ENCODE results near the gene KREMEN2.
"Not testable (repeated sequence)": the region's sequence is repeated elsewhere in the genome, so short reads cannot be mapped to it uniquely, and the experiment has no call there.

KREMEN2 gene

GRCh38 chr16:2928796-2929195 is 35.3 kb upstream of the KREMEN2 start:
- Histone ChIP-seq H3K4me2 (no peak overlapping the region), H3K36me3 (ENCODE audit: insufficient read depth) (no peaks in the 10 kb centered on the region), H3K79me2 (ENCODE audit: insufficient read depth, low read depth) (no peaks in the 10 kb centered on the region), H3K4me1 (ENCODE audit: low read depth, poor library complexity, severe bottlenecking) (peaks cover 14% of the 10 kb centered on the region), H3K4me3 (IDR thresholded peaks at IDR 0.05; ENCODE audit: insufficient read depth, low read depth, low read length) (no peak overlapping the region), H4K20me1 (ENCODE audit: insufficient read depth) (no peaks in the 10 kb centered on the region), H3K27me3 (ENCODE audit: insufficient read depth, low read depth) (no peaks in the 10 kb centered on the region), H3K9ac (no peak overlapping the region), H2AFZ (ENCODE audit: low read depth) (no peak overlapping the region), H3K27ac (no peak overlapping the region)
- no peak for TF ChIP-seq CTCF (conservative IDR thresholded peaks at IDR 0.05; ENCODE audit: low read depth, low read length)

GRCh38 chr16:2929693-2930092 is 34.4 kb upstream of the KREMEN2 start:
- no peaks in the 10 kb centered on the region for H4K20me1 ChIP-seq (ENCODE audit: insufficient read depth)
- H3K27me3 ChIP-seq (ENCODE audit: insufficient read depth, low read depth) = no peaks in the 10 kb centered on the region
- H3K27ac ChIP-seq = no peak overlapping the region
- no peak overlapping the region for H2AFZ ChIP-seq (ENCODE audit: low read depth)
- no peak overlapping the region for H3K4me3 ChIP-seq (IDR thresholded peaks at IDR 0.05; ENCODE audit: insufficient read depth, low read depth, low read length)
- H3K79me2 ChIP-seq (ENCODE audit: insufficient read depth, low read depth) = no peaks in the 10 kb centered on the region
- H3K9ac ChIP-seq = no peak overlapping the region
- no peaks in the 10 kb centered on the region for H3K36me3 ChIP-seq (ENCODE audit: insufficient read depth)
- H3K4me1 ChIP-seq (ENCODE audit: low read depth, poor library complexity, severe bottlenecking) = peaks cover 14% of the 10 kb centered on the region
- H3K4me2 ChIP-seq = no peak overlapping the region
- no peak for TF ChIP-seq CTCF (conservative IDR thresholded peaks at IDR 0.05; ENCODE audit: low read depth, low read length)

- Histone ChIP-seq H3K36me3 (ENCODE audit: insufficient read depth) (no peaks in the 10 kb centered on the region), H3K4me1 (ENCODE audit: low read depth, poor library complexity, severe bottlenecking) (peaks cover 14% of the 10 kb centered on the region), H4K20me1 (ENCODE audit: insufficient read depth) (no peaks in the 10 kb centered on the region), H3K4me3 (IDR thresholded peaks at IDR 0.05; ENCODE audit: insufficient read depth, low read depth, low read length) (no peak overlapping the region), H3K9ac (no peak overlapping the region), H2AFZ (ENCODE audit: low read depth) (no peak overlapping the region), H3K27ac (no peak overlapping the region), H3K79me2 (ENCODE audit: insufficient read depth, low read depth) (no peaks in the 10 kb centered on the region), H3K27me3 (ENCODE audit: insufficient read depth, low read depth) (no peaks in the 10 kb centered on the region), H3K4me2 (no peak overlapping the region)
- no peak for TF ChIP-seq CTCF (conservative IDR thresholded peaks at IDR 0.05; ENCODE audit: low read depth, low read length)
These were observed 33.8 kb upstream of the KREMEN2 start for GRCh38 chr16:2930236-2930635.

GRCh38 chr16:2931231-2931914 is 32.7 kb upstream of the KREMEN2 start:
- not testable (repeated sequence) for H3K79me2 ChIP-seq (ENCODE audit: insufficient read depth, low read depth); H2AFZ ChIP-seq (ENCODE audit: low read depth); H3K27ac ChIP-seq; H3K36me3 ChIP-seq (ENCODE audit: insufficient read depth); H3K27me3 ChIP-seq (ENCODE audit: insufficient read depth, low read depth); H4K20me1 ChIP-seq (ENCODE audit: insufficient read depth); H3K9ac ChIP-seq; H3K4me3 ChIP-seq (IDR thresholded peaks at IDR 0.05; ENCODE audit: insufficient read depth, low read depth, low read length); H3K4me2 ChIP-seq
- peaks cover 11% of the 10 kb centered on the region for H3K4me1 ChIP-seq (ENCODE audit: low read depth, poor library complexity, severe bottlenecking)

- H3K4me3 ChIP-seq (IDR thresholded peaks at IDR 0.05; ENCODE audit: insufficient read depth, low read depth, low read length) = no peak overlapping the region
- no peak overlapping the region for H3K27ac ChIP-seq
- no peaks in the 10 kb centered on the region for H4K20me1 ChIP-seq (ENCODE audit: insufficient read depth)
- no peaks in the 10 kb centered on the region for H3K27me3 ChIP-seq (ENCODE audit: insufficient read depth, low read depth)
- no peak overlapping the region for H2AFZ ChIP-seq (ENCODE audit: low read depth)
- no peak for TF ChIP-seq CTCF (conservative IDR thresholded peaks at IDR 0.05; ENCODE audit: low read depth, low read length)
- no peaks in the 10 kb centered on the region for H3K36me3 ChIP-seq (ENCODE audit: insufficient read depth)
- no peak overlapping the region for H3K9ac ChIP-seq
- H3K4me2 ChIP-seq = no peak overlapping the region
- H3K4me1 ChIP-seq (ENCODE audit: low read depth, poor library complexity, severe bottlenecking) = no peaks in the 10 kb centered on the region
- no peaks in the 10 kb centered on the region for H3K79me2 ChIP-seq (ENCODE audit: insufficient read depth, low read depth)
These were observed 30.9 kb upstream of the KREMEN2 start for GRCh38 chr16:2933136-2933535.
